Glomerular visceral epithelial cell (primary cell): ENCODE results near the gene FBXW4.
"Not testable (repeated sequence)": the region's sequence is repeated elsewhere in the genome, so short reads cannot be mapped to it uniquely, and the experiment has no call there.

Source experiments
- DNase-seq: peaks from one replicate; pipeline ENCODE4 v3.0.0-alpha.2; 2016; ENCODE audit errors: extremely low spot score

FBXW4 gene

DNA sequence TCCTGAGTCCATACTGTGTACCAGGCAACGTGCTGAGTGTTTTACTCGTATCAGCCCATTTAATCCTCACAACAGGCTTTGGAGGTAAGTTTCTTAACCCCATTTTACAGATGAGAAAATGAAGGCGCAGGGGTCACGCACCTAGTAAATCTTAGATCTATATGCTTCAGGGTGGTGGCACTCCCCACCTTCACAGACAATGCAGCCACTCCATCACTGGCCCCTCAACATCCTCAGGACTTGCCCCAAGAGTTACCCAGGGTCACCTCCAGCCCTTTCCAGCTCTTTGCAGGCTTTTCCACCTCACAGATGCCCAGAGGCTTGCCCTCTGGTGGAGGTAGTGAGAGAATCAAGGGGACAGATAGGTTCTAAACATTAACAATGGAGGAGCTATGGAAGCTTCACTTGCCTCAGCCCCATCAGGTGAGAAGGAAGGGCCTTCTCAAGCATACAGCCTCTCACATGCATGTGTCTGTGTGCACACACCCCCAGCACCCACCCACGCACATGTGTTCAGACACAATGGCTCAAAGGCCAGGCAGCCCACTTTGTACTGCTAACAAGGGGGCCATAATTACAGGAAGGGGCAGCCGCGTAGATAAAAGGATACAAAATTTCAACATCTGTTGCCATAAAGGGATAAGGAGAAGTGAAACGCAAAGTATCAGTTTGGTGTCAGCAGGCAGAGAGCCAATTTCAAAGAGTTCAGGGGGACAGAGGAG, 77.7 kb downstream of the FBXW4 start:
- DNase-seq, result no peak

DNA sequence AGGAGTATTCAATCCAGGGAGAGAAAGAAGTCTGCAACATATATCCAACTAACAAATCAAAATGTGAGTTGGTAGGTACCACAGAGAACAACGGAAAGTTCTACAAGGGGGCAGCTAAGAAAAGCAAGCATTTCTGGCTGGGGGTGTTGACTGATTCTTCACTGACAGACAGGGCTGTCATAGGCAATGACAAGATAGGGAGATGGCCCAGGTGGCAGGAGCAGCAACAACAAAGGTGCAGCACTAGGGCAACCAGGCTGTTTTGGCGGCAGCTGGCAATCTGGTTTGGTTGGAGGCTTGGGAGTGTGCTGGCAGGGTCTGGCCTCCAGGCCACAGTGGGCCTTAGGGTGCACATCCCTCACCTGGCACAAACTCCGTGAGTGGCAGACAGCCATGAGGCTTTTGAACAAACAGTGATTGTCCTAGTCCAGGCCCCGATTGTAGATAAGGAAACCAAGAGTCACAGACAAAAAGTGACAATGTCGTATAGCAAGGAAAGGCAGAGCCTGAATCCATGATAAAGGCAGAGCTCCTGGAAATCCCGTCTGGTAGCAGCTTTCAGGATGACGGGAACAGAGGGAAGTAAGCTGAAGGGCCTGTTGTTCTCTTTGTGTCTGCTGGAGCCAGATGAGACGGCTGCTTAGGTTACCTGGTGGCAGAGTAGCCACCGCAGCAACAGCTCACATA, 78.4 kb downstream of the FBXW4 start:
- no peak for DNase-seq

DNA sequence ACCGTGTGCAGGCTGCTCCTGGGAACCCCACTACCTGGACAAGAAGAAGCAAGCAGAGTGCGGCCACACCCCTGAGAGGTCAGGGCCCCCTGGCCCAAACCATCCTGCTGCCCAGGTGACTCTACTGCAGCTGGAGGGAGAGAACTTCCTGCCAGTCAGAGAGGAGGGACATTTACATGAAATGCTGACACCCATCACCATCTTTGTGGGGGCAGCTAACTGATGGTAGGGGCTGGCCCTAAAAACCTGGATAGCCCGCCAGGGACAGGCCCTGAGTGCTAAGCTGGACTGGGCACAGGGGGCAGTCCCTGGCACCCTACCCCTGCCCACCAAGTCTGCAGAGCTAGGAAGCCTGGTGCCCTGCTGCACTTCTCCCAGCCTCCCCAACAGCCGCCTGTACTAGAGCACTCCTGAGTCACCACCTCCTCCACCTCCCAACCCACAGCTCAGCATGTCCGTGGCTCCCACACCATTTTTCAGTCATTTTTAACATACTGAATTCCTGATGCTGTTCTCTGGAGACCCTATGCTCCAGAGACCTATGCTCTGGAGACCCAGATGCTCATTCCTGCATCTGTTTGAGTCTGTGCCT, 79.3 kb downstream of the FBXW4 start:
- DNase-seq, result no peak

DNA sequence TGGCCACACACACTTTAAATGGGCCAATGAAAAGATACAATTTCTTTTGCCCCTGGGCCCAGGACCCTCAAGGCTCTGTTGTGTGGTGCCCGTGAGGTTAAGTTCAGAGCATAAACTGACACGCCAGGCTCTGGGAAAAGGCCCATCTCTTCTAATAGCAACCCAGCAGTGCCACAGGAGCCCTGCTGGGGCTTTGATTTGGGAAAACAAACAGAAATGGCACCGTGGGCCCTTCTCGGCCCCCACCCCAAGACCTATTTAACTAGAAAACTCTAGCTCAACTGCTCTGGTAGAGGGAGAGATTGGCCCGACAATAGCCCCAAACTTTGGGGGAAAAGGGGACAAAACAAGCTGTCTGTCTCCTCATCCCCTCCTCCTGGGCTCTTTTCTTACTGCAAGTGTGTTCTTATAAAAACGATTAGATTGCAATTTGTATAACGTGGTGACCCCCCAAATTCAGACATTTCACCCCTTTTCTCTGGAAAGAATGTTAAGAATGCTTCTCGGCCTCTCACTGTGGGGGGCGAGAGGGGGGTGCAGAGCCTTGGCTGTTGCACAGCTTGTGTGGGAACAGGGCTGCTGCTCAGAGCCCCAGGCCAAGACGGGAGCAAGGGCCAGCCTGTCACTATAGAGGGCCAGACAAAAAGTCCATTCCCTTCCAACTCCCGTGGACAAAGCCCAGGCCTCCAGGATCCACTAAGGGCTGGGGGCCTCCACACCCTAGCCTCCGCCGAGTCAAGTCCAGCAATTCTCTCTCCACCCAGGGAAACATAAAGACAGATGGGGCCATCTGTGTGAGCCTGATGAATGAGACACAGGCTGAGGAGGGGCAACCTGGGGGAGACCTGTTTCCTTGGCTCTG, 80.1 kb downstream of the FBXW4 start:
- DNase-seq, result no peak

DNA sequence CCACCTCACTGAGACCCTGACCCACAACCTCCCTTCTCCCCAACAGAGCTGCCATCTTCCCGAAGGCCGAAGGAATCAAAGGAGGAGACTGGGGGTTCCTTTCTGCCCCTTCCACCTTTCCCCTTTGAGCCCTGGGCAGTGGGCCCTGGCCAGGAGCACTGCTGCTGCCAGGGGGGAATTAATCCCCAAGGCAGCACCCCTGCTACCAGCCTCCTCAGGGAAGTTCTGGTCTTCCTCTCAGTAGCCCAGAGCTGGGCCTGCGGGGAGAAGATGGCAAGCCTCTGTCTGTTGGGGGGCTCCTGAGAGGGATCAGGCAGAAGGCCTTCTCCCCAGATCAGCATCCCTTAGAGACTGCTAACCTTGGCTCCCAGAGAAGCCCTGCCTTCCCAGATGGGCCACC, 81.3 kb downstream of the FBXW4 start:
- DNase-seq, result no peak

DNA sequence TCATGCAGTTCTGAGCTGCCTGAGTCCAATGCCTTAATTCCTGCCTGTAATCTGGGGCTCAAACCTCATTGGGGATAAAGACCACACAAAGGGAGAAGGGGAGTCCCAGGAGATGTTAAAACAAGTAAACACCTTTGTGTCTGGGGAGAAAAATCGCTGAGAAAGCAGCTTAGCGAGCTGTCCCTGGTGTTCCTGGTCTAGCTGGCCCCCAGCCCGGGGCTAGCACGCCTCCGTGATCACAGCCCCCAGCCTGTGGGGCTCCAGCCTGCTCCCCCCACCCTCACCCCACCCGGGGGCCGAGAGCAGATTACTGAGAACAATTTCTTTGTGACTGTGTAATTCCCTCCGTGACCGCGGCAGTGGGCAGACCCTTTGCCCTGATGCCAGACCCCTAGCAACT, 82.1 kb downstream of the FBXW4 start:
- no peak for DNase-seq

DNA sequence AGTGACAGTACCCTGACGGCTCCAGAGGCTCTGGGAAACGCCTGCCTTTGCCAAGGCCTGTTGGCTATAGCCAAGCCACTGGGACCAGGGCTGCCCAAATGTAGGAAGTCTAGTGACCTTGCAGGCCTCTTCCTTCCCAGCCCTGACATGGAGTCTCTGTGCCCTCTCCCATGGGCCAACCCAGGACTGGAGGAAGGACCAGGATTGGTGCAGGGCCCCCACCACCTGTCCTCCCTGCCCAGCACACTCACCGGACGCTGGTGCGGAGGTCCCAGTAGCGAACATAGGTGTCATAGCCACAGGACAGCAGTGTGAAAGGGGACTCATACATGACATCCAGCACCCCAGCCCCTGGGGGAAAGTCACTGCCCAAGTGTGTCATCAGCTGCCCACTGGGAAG, 82.9 kb downstream of the FBXW4 start:
- DNase-seq, result no peak

DNA sequence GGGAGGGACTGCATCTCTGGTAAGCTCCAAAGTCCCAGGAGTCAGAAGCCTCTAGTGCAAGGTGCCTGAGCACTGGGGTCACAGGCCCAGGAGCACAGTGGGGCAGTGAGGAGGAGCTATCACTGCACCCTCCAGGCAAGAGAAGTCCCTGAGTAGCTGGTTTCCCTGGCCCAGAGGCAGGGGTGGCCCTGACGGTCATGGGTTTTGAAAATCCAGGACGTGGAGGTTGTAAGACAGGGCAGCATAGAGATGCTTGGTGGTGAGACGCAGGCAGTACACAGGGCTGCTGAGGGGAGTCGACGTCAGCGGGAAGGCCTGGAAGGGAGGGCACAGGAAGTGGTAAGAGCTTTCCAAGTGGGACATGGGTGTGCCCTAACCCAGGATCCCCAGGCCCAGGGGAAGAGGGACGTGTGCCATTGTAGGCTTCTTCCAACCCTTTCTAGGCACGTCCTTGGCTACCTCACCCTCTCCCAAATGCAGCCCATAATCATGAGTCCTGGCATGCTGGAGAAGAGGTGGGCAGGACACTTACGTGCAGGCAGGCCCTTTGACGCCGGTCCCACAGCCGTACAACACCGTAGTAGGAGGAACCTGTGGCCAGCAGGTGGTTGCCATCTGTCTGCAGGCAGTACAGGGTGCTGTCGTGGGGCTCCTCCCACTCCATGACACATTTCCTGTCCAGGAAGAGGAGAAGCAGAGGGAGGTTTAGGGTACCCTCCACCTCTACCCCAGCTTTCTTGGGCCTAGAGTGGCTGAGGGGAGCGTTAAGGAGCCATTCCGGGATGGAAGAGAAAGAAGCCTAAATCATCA, 83.7 kb downstream of the FBXW4 start:
- no peak for DNase-seq

DNA sequence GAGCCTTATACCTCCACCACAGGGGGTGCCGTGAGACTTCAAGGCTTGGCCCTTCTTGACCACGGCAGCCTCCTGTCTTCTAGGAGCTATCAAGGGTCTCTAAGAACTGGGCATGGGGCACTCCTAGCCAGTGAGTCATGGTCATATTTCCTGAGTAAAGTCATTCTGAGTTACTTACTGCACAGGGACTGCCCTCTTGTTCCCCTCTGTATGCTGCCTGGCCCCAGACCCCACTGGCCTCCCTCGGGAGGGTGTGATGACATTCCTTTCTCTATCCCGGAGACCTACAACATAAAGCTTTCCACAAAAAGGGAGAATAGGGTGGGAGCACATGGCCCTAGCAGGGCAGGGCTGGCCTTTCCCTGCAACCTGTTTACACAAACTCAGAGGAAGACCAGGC, 85.5 kb downstream of the FBXW4 start:
- DNase-seq, result no peak

DNA sequence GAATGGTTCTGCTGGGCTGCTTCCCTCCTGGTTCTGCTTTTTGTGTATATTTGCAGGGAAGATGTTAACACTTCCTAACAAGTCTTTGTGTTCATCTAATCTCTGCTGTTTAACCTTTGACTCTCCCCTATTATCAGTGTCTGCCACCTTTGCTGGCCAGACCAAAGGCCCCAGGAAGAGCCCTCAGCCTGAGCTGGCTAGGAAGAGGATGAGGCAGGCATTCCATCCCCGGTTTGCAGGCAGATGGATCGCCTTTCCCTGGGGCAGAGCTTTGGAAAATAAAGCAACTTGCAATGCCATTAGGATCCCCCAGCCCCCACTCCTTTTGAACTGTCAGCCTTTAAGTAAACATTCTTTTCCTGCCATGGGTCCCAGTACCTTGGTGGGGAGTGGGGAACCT, 87.8 kb downstream of the FBXW4 start:
- DNase-seq, result no peak

DNA sequence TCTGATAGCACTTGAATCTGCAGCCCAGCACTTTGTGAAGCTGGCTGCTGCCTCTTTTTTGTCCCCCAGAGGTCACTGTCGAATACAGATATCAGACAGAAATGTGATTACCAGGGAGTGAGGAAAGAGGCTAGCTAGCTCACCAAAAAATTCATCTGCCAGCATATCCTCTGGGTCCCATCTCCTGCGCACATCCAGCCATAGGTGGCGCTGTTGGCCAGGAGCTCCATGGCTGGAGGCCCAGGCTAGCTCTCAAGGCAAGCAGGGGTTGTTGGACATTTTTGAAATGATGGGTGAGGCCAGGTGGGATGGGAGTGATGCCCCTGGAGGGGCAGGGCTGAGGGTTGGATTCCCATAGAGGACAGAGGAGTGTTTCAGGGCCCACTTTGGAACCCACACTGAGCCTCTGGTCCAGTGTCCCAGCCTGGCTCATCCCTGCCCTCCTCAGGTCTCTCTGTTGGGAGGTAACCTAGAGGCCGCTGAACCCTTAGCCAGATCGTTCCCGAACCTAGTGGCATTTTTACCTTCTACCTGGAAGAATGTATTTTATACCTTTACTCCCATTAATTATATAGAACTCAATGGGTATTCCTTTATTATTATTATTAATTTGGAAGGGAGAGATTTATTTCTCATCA, 92.1 kb downstream of the FBXW4 start:
- peak; percentile 81 for DNase-seq

DNA sequence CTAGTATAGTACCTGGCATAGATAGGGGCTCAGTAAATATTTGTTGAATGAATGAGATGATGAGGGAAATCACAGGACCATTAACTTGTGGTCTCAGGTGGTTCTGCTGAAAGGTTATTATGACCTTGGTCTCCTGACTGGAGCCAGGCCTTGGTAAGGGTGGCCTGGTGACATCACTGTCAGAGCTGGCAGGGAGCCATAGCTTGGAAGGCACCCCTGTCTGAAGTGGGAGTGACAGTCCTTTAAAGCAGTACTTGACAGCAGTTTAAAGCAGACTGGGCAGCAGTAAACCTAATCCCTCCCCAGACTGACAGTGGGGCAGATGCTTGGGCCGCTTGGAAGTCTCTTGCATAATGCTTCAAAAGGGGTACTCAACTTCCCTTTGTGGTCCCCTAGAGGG, 93.4 kb downstream of the FBXW4 start:
- DNase-seq, result no peak

DNA sequence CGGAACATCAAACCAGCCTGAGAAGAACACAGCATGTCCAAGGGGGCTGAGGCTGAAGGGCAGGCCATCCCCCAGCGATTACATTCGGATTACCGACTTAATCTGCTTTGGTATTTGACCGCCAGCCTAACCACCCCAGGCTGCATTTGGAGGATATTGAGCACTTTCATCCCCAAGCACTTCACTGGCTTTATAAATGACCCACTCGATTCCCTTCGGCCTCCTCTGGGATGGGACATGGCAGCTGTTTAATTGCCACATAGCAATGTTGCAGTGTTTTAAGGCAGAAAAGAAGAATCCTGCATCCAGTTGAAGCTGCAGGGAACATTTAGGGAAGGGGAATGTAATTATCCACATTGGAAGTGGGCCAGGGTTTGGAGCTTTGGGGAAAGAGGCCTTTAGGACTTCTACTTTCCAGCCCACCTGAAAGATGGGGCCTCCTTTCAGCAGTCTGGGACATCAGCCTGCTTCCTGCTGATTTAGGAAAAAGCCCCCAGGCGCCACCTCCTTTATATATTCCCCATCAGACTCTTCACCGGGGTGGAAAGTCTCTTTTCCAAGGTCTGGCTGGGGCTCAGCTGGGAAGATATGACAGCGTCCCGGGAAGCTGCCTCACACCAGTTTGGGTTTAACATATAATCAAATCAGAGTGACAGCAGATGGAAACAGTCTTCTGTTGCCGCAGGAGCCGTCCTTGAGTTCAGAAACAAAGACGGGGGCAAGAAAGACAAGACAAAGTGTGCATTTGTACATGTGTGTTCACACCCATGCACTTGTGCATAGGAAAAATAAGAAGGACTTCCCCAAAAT, 97.7 kb downstream of the FBXW4 start:
- DNase-seq, result no peak

DNA sequence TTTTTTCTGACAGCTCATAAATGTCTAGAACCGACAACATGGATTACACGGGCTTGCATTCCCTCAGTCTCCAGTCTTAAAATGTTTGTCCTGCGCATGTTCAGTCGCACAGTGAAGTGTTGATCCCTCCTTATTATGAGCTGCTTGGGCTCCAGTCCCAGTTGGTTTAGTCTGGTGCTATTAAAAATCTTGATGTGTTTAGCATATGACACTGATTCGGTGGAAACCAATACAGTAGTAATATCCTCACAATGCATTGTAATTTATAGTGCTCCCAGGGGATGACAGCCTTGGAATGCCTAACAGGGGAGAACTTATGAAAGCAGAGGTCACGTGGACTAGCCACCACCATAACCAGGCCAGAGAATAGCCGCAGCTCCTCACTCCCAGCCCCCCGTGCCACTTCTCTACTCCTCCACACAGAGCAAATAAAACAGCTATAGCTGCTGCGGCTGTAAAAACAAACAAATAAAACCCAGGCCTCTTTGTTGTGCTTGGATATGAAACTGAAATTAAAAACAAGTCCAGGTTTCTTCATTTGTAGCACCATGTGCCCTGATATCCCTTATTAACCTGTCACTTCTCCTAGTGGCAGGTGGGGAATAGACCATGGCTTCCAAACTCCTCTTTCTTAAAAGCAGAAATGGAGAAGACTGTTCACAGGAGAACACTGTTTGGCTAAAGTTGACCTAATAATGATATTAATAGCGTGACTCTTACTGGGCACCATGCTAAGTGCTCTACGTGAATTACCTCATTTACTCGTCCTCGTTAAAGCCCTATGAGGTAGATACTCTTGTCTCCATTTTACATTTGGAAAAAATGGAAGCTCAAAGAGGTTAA, 99.2 kb downstream of the FBXW4 start:
- DNase-seq, result no peak

DNA sequence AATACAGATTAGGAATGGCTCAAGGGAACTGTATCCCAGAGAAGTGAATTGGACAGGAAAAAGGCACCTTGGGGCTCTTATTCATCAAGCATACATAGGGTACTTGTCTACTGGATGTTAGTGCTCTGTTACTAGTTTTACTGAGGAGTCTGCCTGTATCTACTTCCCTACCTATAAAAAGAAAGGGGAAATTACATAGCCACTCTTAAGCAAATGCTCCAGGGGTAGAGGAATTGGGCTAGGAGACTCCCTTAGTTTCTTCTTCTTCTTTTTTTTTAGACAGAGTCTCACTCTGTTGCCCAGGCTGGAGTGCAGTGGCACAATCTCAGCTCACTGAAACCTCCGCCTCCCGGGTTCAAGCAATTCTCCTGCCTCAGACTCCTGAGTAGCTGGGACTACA, 101.6 kb downstream of the FBXW4 start:
- not testable (repeated sequence) for DNase-seq

DNA sequence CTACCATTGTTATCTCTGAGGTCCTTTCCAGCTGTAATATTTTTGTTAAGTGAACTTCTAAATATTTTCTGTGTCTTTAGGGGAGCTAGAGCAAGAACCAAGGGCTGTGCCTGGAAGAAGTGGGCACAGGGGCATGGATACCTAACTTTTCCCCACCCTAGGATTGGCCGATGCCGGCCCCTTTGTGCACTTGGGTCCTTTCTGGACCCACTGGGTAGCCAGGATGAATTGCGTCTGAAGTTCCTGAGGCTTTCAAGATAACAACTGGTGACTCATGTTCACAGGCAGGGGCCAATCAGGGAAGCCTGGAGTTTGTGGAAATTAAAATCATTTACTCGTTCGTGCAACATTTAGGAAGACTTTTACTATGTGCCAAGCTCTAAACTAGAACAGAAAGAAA, 106.1 kb downstream of the FBXW4 start:
- DNase-seq, result peak; percentile 27

DNA sequence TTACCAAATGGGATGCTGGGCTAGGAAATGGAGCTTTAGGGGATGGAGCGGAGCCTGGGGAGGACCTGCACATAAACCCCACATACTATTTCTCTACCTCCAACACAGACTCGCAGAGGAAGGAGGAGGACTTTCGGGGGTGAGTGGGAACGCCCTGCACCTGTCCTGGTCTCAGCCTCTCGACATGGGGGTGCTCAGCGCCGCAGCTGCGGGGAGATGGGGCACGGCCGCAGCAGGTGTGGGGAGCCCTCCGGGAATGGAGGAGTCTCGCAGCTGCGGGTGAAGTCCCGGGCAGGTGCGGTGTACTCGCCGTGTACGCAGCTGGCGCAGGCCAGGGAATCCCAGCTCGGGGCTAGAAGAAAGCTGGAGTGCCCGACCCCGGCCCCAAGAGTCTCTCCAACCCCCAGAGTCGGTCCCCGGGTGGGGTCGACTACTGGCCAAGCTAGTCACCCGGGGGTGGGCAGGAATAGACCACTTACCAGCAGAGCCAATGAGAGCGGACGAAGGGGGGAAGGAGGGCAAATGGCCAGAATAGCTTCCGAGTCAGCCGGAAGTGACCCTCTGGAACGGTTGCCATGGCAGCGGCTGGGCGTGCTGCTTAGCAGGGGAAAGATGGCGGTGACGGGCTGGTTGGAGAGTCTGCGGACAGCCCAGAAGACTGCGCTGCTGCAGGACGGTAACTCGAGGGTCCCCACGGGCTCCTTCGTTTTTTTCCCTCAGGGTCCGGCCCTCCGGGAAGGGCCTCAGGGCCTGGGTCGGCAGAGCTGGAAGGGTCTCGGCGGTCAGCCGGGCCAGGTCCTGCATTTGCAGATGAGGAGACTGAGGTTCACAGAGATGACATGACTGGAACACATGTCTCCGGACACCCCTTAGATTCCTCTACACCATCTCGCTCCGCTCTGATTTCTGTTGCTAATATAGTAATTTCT, 107.0 kb downstream of the FBXW4 start, which contains the start of the genes DPCD and POLL:
Gene DPCD (plus strand): TSS at position 597 of the 929 bp plus-strand sequence. CDS start 16 bp downstream, at position 613.
Gene POLL (minus strand): TSS at position 533 of the 929 bp plus-strand sequence. CDS start 897 bp downstream, outside the sequence.
- DNase-seq, result peak; percentile 93

DNA sequence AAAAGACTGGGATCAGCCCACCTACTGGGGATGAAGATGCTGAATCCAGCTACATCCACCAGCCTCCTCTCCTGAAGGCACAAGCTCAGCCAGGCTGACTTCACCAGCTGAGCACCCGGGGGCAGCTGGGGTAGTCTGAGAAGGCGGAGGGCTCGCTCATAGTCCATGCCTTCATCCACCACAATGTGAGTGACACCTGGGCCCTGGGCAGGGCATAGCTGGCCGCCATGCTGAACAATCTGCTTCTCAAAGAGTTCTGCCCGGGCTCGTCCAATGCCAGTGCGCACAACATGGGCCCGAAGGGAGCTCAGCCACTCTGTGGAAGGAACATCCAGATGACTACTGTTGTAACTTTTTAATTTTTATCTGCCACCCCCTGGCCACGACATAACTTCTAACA, 109.1 kb downstream of the FBXW4 start:
- no peak for DNase-seq
